ENCODE results near the gene SLC8A1.

Gene SLC8A1

DNA sequence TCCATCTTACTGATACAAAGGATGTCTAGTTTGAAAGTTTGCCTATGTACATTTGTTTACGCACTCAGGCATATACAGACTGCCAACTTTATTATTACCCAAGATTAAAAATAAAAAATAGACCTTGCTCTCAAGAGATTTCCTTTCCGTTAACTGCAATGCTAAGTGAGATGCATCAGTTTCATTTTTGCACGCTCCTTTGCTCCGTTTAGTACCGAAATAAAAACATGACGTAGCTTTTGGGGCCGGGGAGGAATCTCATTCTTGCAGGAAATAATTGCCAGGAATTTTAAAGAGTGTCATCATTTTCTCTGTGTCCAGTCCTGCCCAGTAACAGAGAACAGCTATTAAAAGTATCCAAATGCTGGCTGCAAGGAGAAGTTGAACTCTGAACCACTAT, 169.5 kb downstream of the SLC8A1 start:
- no peak overlapping the region for H3K9ac ChIP-seq (ENCODE audit: insufficient read length)
- DNase-seq (ENCODE audit: low read depth, low spot score), result no peak
- no peaks in the 10 kb centered on the region for H3K9me3 ChIP-seq (ENCODE audit: low read depth, low read length)
- H3K4me3 ChIP-seq, result no peak overlapping the region
- TF ChIP-seq POLR2AphosphoS5 (IDR thresholded peaks at IDR 0.05; ENCODE audit: borderline replicate concordance, low read depth, low read length) (no peak), EZH2 (IDR thresholded peaks at IDR 0.05) (no peak), FOXP2 (optimal IDR thresholded peaks at IDR 0.05; ENCODE audit: control extremely low read depth, extremely low read length, insufficient read depth) (no peak)
- H3K27ac ChIP-seq, result no peak overlapping the region
- H3K36me3 ChIP-seq (ENCODE audit: insufficient read depth, low read length), result no peaks in the 10 kb centered on the region

DNA sequence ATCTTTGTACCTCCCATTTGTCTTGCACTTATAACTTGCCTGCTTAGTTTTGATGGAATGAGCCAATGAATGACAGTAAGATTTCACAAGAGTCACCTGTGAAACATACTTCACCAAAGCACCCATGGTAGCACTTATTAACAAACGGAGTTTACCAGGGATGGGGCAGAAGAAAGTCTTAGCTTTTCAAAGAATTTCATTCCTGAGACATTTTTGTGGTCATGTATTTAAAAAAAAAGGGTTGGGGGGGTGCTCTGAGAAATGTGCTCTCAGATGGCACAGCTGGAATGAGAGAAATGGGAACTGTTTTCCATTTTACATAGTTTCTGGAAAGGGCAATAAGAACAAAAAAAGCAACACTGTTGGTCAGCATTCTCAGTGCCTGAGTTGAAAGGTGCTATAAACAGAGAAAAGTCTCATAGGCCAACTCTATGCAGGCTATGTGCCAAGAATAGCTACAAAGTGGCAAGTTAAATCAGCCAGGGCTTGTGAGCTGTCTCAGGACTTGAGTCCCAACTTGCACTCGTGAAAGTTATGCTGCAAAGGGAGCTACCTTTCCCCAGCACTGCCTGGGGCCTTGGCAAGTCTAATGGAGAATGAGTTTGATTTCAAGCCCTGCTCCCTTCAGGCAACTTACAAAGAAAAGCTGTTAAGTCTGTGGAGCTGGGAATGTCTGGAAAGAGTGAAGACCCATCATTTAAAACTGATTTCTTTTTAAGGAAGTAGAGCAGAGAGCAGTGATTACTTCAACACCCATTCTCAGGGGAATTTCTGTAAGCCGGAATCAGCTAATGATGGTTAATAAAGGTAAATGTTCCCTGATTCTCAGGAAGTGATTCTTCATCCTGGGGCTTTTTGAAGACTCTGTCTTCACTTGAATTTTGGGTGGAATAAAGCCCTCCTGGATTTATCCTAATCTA, 170.6 kb downstream of the SLC8A1 start:
- no peak overlapping the region for H3K4me3 ChIP-seq
- H3K27ac ChIP-seq, result no peak overlapping the region
- no peak for TF ChIP-seq FOXP2 (optimal IDR thresholded peaks at IDR 0.05; ENCODE audit: control extremely low read depth, extremely low read length, insufficient read depth)
- no peak for TF ChIP-seq EZH2 (IDR thresholded peaks at IDR 0.05)
- no peak for TF ChIP-seq POLR2AphosphoS5 (IDR thresholded peaks at IDR 0.05; ENCODE audit: borderline replicate concordance, low read depth, low read length)
- H3K36me3 ChIP-seq (ENCODE audit: insufficient read depth, low read length), result no peaks in the 10 kb centered on the region
- no peak for DNase-seq (ENCODE audit: low read depth, low spot score)
- H3K9ac ChIP-seq (ENCODE audit: insufficient read length), result no peak overlapping the region
- H3K9me3 ChIP-seq (ENCODE audit: low read depth, low read length), result no peaks in the 10 kb centered on the region

- Histone ChIP-seq H3K9ac (ENCODE audit: insufficient read length) (no peak overlapping the region), H3K36me3 (ENCODE audit: insufficient read depth, low read length) (no peaks in the 10 kb centered on the region), H3K4me3 (no peak overlapping the region), H3K27ac (no peak overlapping the region), H3K9me3 (ENCODE audit: low read depth, low read length) (no peaks in the 10 kb centered on the region)
- TF ChIP-seq FOXP2 (optimal IDR thresholded peaks at IDR 0.05; ENCODE audit: control extremely low read depth, extremely low read length, insufficient read depth) (no peak), POLR2AphosphoS5 (IDR thresholded peaks at IDR 0.05; ENCODE audit: borderline replicate concordance, low read depth, low read length) (no peak), EZH2 (IDR thresholded peaks at IDR 0.05) (no peak)
- DNase-seq (ENCODE audit: low read depth, low spot score), result no peak
Observed at GRCh38 chr2:40279482-40279881, 172.4 kb downstream of the SLC8A1 start.

GRCh38 chr2:40279001-40279400, 172.9 kb downstream of the SLC8A1 start:
- DNase-seq (ENCODE audit: low read depth, low spot score), result no peak
- Histone ChIP-seq H3K9me3 (ENCODE audit: low read depth, low read length) (no peaks in the 10 kb centered on the region), H3K9ac (ENCODE audit: insufficient read length) (no peak overlapping the region), H3K36me3 (ENCODE audit: insufficient read depth, low read length) (no peaks in the 10 kb centered on the region), H3K27ac (no peak overlapping the region), H3K4me3 (no peak overlapping the region)
- no peak for TF ChIP-seq FOXP2 (optimal IDR thresholded peaks at IDR 0.05; ENCODE audit: control extremely low read depth, extremely low read length, insufficient read depth)
- no peak for TF ChIP-seq EZH2 (IDR thresholded peaks at IDR 0.05)
- no peak for TF ChIP-seq POLR2AphosphoS5 (IDR thresholded peaks at IDR 0.05; ENCODE audit: borderline replicate concordance, low read depth, low read length)

GRCh38 chr2:40276076-40276475, 175.8 kb downstream of the SLC8A1 start:
- no peaks in the 10 kb centered on the region for H3K36me3 ChIP-seq (ENCODE audit: insufficient read depth, low read length)
- TF ChIP-seq POLR2AphosphoS5 (IDR thresholded peaks at IDR 0.05; ENCODE audit: borderline replicate concordance, low read depth, low read length), result no peak
- no peak for TF ChIP-seq EZH2 (IDR thresholded peaks at IDR 0.05)
- no peak for TF ChIP-seq FOXP2 (optimal IDR thresholded peaks at IDR 0.05; ENCODE audit: control extremely low read depth, extremely low read length, insufficient read depth)
- H3K9me3 ChIP-seq (ENCODE audit: low read depth, low read length), result no peaks in the 10 kb centered on the region
- no peak overlapping the region for H3K9ac ChIP-seq (ENCODE audit: insufficient read length)
- no peak overlapping the region for H3K4me3 ChIP-seq
- no peak overlapping the region for H3K27ac ChIP-seq
- no peak for DNase-seq (ENCODE audit: low read depth, low spot score)

DNA sequence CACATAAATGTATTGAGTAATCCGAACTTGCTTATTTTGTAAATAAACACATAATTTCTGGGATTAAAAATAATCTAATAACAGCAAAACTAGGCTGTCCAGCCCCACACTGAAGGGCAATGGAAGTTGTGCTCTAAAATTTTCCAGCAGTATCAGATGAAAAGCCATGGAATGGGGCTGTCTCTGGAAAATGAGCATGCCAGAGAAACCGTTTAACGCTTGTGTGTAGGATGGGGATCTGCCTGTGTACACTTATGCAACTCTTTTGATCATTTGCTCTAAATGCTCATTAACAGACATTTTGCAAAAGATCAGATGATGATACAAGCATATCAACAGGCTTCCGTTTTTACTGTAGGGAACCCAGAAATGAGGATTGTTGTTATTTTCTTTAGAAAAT, 177.6 kb downstream of the SLC8A1 start:
- no peak overlapping the region for H3K4me3 ChIP-seq
- no peak for DNase-seq (ENCODE audit: low read depth, low spot score)
- no peaks in the 10 kb centered on the region for H3K9me3 ChIP-seq (ENCODE audit: low read depth, low read length)
- TF ChIP-seq EZH2 (IDR thresholded peaks at IDR 0.05) (no peak), FOXP2 (optimal IDR thresholded peaks at IDR 0.05; ENCODE audit: control extremely low read depth, extremely low read length, insufficient read depth) (no peak), POLR2AphosphoS5 (IDR thresholded peaks at IDR 0.05; ENCODE audit: borderline replicate concordance, low read depth, low read length) (no peak)
- no peaks in the 10 kb centered on the region for H3K36me3 ChIP-seq (ENCODE audit: insufficient read depth, low read length)
- H3K27ac ChIP-seq, result no peak overlapping the region
- H3K9ac ChIP-seq (ENCODE audit: insufficient read length), result no peak overlapping the region

GRCh38 chr2:40273734-40274182, 178.1 kb downstream of the SLC8A1 start:
- DNase-seq (ENCODE audit: low read depth, low spot score), result no peak
- no peak overlapping the region for H3K27ac ChIP-seq
- no peak overlapping the region for H3K9ac ChIP-seq (ENCODE audit: insufficient read length)

DNA sequence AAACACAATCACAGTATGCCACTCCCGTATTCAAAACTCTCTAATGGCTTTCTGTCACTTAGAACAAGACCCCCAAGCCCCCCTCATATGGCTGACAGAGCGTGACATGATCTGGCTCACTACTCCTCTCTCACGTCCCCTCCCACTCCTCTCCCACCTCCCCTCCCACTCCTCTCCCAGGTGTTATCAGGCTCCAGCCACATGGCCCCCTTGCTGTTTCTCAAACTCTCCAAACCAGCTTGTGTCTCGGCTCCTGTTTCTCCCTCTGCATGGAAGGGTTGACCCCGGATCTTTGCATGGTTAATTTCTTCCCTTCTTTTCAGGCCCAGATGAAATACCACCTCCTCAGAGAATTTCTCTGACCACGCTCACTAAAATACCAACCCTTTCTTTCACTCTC, 180.8 kb downstream of the SLC8A1 start:
- TF ChIP-seq POLR2AphosphoS5 (IDR thresholded peaks at IDR 0.05; ENCODE audit: borderline replicate concordance, low read depth, low read length), result no peak
- TF ChIP-seq EZH2 (IDR thresholded peaks at IDR 0.05), result no peak
- TF ChIP-seq FOXP2 (optimal IDR thresholded peaks at IDR 0.05; ENCODE audit: control extremely low read depth, extremely low read length, insufficient read depth), result no peak
- no peak overlapping the region for H3K27ac ChIP-seq
- H3K36me3 ChIP-seq (ENCODE audit: insufficient read depth, low read length), result no peaks in the 10 kb centered on the region
- no peak for DNase-seq (ENCODE audit: low read depth, low spot score)
- H3K4me3 ChIP-seq, result no peak overlapping the region
- no peak overlapping the region for H3K9ac ChIP-seq (ENCODE audit: insufficient read length)
- no peaks in the 10 kb centered on the region for H3K9me3 ChIP-seq (ENCODE audit: low read depth, low read length)

More at GRCh38 chr2:40273734-40274182, 178.1 kb downstream of the SLC8A1 start:
- Histone ChIP-seq H3K4me3 (no peak overlapping the region), H3K36me3 (ENCODE audit: insufficient read depth, low read length) (no peaks in the 10 kb centered on the region), H3K9me3 (ENCODE audit: low read depth, low read length) (no peaks in the 10 kb centered on the region)
- TF ChIP-seq EZH2 (IDR thresholded peaks at IDR 0.05) (no peak), FOXP2 (optimal IDR thresholded peaks at IDR 0.05; ENCODE audit: control extremely low read depth, extremely low read length, insufficient read depth) (no peak), POLR2AphosphoS5 (IDR thresholded peaks at IDR 0.05; ENCODE audit: borderline replicate concordance, low read depth, low read length) (no peak)
